Midbrain (tissue), 1 donor: ENCODE data around the gene AGBL4.

ENCODE experiments used
- DNase-seq: peaks from one replicate; lab custom pipeline; 2025; lab: John Stamatoyannopoulos, UW

Gene AGBL4

GRCh38 chr1:48830715-48831114, 1193.0 kb downstream of the AGBL4 start:
- no peak for DNase-seq

DNA sequence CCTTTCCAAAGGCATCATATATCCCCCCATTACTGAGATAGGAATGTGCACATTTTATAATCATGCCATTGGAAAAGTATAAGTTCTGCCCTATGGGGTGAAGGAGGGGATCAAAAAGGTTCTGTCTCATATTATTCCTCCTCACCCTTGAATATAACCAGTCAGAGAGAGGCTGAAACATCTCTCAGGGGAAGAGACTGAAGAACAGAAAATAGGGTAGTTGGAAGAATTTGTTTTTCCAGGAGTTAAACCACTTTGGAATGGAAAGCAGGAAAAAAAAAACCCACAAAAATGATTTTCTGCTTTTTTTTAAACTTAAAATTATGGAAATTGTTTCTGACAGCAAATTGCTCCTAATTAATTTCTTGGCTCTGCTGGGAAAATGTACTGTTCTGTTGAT, 1194.3 kb downstream of the AGBL4 start:
- no peak for DNase-seq

DNA sequence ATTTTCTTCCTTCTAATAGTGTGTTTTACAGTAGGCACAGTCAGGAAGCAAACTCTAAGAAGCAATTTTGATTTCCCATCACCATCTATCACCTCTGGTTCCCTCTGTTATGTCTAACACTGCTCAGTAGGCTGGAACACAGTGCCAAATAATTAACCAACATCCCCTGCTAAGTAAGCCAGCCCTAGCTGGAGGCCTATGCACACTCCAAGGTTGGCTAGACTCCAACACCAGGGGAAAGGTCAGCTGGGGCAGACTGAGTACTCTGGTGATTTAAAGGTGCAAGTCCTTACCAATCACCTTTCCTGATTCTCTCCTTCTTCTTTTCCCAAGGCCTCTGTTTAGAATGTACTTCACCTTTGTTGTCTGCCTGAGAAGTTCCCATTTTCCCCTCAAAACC, 1200.6 kb downstream of the AGBL4 start:
- no peak for DNase-seq

- no peak for DNase-seq
These were observed 1203.3 kb downstream of the AGBL4 start for GRCh38 chr1:48820491-48820890.

GRCh38 chr1:48817505-48818114, 1206.1 kb downstream of the AGBL4 start:
- peak; percentile 65 for DNase-seq

GRCh38 chr1:48810740-48811139, 1213.0 kb downstream of the AGBL4 start:
- DNase-seq = no peak

GRCh38 chr1:48808496-48808895, 1215.3 kb downstream of the AGBL4 start:
- DNase-seq = no peak

GRCh38 chr1:48807554-48808260, 1216.0 kb downstream of the AGBL4 start:
- no peak for DNase-seq

DNA sequence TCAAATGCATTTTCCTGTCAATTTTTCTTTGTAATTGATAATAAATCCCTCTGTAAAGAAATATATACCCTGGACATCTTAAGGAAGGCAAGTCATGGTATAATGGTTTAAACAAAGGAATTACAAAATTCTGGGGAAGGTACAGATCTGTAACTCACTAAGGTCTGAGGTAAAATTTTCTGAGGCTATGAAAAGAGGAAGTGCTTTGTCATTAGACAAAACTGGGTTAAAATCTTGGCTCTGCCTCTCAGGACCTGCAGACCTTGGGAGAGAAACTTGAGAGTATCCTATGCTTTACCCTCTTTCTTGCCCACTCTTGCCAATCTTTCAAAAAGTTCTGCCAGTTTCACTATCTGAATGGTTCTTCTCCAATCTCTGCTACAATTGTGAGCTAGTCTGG, 1220.3 kb downstream of the AGBL4 start:
- no peak for DNase-seq

DNA sequence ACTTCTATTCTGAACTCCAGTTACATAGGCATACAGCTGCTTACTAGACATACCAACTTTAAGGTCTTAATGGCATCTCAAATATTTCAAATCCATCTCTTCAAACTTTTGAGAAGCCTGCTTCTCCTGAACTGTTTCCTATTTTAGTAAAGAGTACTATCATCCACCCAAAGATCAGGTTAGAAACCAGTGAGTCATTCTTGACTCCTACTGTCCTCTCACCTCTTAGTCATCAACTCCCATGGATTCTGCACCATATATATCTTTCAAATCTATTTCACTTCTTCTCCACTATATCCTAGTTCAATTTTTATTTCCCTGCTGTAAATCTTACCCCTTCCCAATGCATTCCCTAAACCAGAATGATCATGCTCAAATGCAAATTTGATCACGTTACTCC, 1228.9 kb downstream of the AGBL4 start:
- no peak for DNase-seq

GRCh38 chr1:48793863-48794262, 1229.9 kb downstream of the AGBL4 start:
- DNase-seq = no peak

DNA sequence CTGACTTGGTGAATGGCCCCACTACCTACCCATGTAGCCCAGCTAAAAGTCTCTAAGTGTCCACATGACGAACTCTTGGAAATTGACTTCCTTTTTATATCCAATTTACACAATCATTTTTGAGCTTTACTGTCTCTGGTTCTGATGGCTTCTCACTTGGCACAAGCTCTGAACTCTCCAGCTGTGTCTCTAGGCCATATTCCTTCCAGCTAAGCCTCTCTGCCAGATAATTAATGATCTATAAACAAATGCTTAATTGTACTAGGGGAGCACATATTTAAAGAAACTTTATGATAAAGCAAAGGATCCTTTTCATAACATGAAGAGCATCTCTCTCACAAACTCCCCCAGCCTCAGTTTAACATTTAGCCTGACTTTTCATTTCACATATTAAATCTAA, 1230.8 kb downstream of the AGBL4 start:
- DNase-seq = no peak

GRCh38 chr1:48790397-48790796, 1233.4 kb downstream of the AGBL4 start:
- DNase-seq = no peak

DNA sequence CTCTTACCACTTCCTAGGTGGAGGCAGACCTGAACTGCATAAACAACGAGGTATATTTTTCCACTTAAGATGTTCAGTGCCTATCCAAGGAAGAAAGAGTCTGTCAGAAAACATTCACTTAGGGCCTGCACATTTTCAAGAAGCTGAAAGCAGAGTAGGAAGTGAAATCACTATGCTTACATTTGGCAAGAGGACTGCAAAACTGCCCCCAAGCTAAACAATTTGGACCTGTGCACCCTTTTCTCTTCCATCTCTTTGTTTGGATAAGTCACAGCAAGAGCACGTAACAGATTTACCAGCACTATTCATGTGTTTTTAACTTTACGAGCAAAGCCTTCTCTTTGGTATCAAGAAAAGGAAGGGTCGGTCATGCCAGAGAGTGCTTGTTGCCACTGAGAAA, 1233.9 kb downstream of the AGBL4 start:
- DNase-seq = no peak

DNA sequence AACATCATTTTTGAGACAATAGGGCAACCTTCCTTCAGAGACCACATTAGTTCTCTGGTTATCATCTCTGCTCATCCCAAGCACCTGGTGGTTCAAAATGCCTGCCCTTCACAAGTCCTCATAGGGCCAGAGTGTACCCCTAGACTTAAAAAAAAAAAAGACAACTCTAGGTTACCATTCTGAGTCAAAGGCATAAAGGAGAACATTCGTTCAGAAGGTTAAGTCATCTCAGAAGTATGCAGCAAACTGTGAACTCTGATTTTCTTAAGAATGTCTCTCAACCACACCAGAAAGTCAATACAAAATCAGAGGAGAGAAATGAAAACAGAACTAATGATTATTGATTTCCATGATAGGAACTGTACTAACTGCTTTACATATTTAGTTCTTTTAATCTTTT, 1237.9 kb downstream of the AGBL4 start:
- no peak for DNase-seq

DNA sequence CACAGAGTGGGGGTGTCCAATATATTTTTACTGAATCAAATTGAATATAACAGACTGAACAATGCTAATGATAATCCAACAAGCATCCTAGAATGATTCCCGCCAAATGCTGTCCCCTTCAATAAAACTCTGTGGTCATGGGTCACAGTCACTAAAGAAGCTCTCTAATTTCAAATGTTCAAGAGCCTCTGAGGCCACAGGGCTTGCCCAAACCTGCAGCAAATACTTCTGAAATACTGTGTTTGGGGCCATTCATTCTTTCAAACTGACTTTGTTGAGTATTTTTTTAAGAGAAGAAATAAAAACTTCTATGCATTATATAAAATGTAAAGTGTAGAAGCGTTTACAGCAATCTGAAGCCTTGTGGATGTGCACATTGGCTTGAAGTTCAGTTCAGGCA, 1239.5 kb downstream of the AGBL4 start:
- no peak for DNase-seq

- no peak for DNase-seq
These were observed 1246.4 kb downstream of the AGBL4 start for GRCh38 chr1:48777219-48777895.

- peak; percentile 79 for DNase-seq
These were observed 1247.1 kb downstream of the AGBL4 start, which contains the start of gene BEND5 for GRCh38 chr1:48776393-48777218. Gene BEND5, minus strand, starts transcription at chr1:48776891. Its CDS starts 60 bp downstream, at chr1:48776831.

GRCh38 chr1:48775831-48776392, 1247.8 kb downstream of the AGBL4 start:
- DNase-seq = no peak

- no peak for DNase-seq
These were observed 1250.6 kb downstream of the AGBL4 start for GRCh38 chr1:48773133-48773532.

- DNase-seq = no peak
These were observed 1251.5 kb downstream of the AGBL4 start for GRCh38 chr1:48772211-48772610.

GRCh38 chr1:48771561-48771960, 1252.2 kb downstream of the AGBL4 start:
- DNase-seq = peak; percentile 8
